ENCODE measurements around the gene TNRC6C. TPM values are rescaled to one million over a fixed set of nuclear protein-coding genes. Genes with fewer than 3 reads are reported as not detected.
A peak's percentile ranks its signal among the peaks of the same experiment; 100 is the strongest.

TNRC6C gene
- total and polyA plus RNA-seq, 9 of the 15 experiments (the other 6 are each of a cell fraction or from before 2014, with no cell fraction given), result 0.20 to 4.9 (median 2.3) TPM

GRCh38 chr17:77957857-77958715 lies at the start of gene TNRC6C (continued):
- TF ChIP-seq ZNF324 (CRISPR knock-in tag; IDR thresholded peaks at IDR 0.05) (peak; percentile 26; the same call in 1 of the 2 replicates), FOXP1 (CRISPR knock-in tag; IDR thresholded peaks at IDR 0.05) (peak; percentile 82; the same call in 1 of the 2 replicates), PURB (CRISPR knock-in tag; IDR thresholded peaks at IDR 0.05; ENCODE audit: low read depth) (no peak), ZNF444 (CRISPR knock-in tag; IDR thresholded peaks at IDR 0.05) (no peak), ZNF668 (CRISPR knock-in tag; IDR thresholded peaks at IDR 0.05) (no peak), ZNF354B (CRISPR knock-in tag; IDR thresholded peaks at IDR 0.05) (no peak), MAZ (CRISPR knock-in tag; conservative IDR thresholded peaks at IDR 0.05 in 1 of 2, IDR thresholded peaks at IDR 0.05 in 1 of 2) (peak; percentile 99 to 100), RBFOX2 (IDR thresholded peaks at IDR 0.05; ENCODE audit: low read depth, low read length) (peak; percentile 98), SRSF7 (optimal IDR thresholded peaks at IDR 0.05; ENCODE audit: low read depth, low read length) (peak; percentile 61), ATF4 (CRISPR knock-in tag; IDR thresholded peaks at IDR 0.05) (peak; percentile 76), HMG20A (CRISPR knock-in tag; conservative IDR thresholded peaks at IDR 0.05) (peak; percentile 68; the same call in 1 of the 2 replicates), MEIS2 (IDR thresholded peaks at IDR 0.05; ENCODE audit: partially characterized antibody) (no peak), HLTF (IDR thresholded peaks at IDR 0.05) (no peak), TCF7L2 (IDR thresholded peaks at IDR 0.05; ENCODE audit: low read depth, low read length) (no peak), NELFE (IDR thresholded peaks at IDR 0.05; ENCODE audit: insufficient read depth, insufficient read length) (peak; percentile 74), ZNF766 (CRISPR knock-in tag; conservative IDR thresholded peaks at IDR 0.05) (no peak), ZNF140 (CRISPR knock-in tag; IDR thresholded peaks at IDR 0.05) (no peak), POLR2G (IDR thresholded peaks at IDR 0.05; ENCODE audit: low read depth, low read length) (peak; percentile 100), THRAP3 (IDR thresholded peaks at IDR 0.05; ENCODE audit: borderline replicate concordance) (no peak), PHTF2 (CRISPR knock-in tag; IDR thresholded peaks at IDR 0.05) (no peak)
- TF ChIP-seq, protein P1, sequence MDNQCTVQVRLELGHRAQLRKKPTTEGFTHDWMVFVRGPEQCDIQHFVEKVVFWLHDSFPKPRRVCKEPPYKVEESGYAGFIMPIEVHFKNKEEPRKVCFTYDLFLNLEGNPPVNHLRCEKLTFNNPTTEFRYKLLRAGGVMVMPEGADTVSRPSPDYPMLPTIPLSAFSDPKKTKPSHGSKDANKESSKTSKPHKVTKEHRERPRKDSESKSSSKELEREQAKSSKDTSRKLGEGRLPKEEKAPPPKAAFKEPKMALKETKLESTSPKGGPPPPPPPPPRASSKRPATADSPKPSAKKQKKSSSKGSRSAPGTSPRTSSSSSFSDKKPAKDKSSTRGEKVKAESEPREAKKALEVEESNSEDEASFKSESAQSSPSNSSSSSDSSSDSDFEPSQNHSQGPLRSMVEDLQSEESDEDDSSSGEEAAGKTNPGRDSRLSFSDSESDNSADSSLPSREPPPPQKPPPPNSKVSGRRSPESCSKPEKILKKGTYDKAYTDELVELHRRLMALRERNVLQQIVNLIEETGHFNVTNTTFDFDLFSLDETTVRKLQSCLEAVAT (IDR thresholded peaks at IDR 0.05), result peak in 1 of 2 experiments; percentile 39; a peak in 1 of 4 replicates
- TF ChIP-seq, protein P2, sequence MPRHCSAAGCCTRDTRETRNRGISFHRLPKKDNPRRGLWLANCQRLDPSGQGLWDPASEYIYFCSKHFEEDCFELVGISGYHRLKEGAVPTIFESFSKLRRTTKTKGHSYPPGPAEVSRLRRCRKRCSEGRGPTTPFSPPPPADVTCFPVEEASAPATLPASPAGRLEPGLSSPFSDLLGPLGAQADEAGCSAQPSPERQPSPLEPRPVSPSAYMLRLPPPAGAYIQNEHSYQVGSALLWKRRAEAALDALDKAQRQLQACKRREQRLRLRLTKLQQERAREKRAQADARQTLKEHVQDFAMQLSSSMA (CRISPR knock-in tag; IDR thresholded peaks at IDR 0.05), result peak; percentile 93
